GM21447 (cell line): ENCODE data around the gene HOXC10.

ENCODE experiments used
- ATAC-seq: cut with Tn5 transposase; IDR thresholded peaks from one replicate; pipeline ENCODE4 v1.9.1; 2021; ENCODE audit not compliant: unreplicated experiment

Gene HOXC10

GRCh38 chr12:54002278-54002914, 17.4 kb downstream of the HOXC10 start:
- no peak for ATAC-seq

GRCh38 chr12:54002915-54003389, 18.0 kb downstream of the HOXC10 start:
- no peak for ATAC-seq

DNA sequence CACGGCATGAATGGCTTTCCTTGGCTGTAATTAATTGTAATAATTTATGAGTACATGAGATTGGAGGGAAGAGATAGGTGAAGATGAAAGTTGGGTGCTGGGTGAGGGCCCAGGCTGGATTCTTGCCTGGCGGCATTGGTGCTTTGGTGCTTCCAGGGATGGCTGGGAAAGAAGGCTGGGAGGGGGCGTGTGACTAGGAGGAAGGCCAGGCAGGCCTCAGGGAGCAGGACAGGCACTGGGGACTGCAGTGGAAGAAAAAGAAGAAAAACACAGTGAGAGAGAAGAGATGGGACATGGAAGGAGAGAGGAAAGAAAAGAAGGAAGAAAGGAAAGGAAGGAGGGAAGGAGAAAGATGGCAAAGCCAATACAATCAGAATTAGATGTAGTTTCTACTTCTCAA, 18.7 kb downstream of the HOXC10 start:
- no peak for ATAC-seq

DNA sequence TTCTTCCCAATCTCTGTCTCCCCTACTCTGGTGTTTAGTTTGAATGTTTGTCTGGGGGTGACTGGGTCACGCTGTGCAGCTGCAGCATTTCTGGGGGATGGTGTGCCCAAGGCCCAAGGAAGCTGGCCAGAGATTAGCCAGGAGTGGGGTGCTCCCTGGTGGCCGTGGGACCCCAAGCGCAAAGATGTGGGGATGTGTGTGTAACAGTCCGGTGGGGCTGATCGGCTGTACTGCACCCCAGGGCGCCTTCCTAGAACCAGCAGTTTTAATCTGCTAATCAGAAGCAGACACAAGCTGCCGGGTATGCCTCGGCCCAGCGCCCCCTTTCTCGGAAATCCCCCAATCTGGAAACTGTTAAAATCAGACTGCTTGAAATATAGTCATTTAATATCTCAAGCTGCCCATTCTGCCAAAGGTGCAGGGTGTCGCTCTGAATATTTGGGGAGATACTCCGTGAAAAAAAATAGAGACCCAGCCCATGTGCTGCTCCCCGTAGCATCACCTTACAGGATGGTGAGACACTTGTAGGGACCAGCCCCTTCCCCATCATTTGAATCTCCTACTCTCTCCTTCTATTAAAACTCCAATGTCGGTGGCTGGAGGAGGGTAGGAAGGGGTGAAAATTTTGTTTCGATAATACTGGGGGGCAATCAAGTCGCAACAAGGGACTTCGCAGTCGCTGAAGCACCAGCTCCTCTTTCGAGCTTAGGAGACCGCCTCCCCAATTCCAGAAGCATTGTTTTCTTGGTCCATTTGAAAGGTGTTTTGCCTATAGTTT, 19.3 kb downstream of the HOXC10 start:
- ATAC-seq = no peak

GRCh38 chr12:54004841-54005530, 20.0 kb downstream of the HOXC10 start:
- ATAC-seq = no peak

GRCh38 chr12:54005531-54005852, 20.5 kb downstream of the HOXC10 start:
- no peak for ATAC-seq

GRCh38 chr12:54005853-54006558, 21.1 kb downstream of the HOXC10 start:
- ATAC-seq = peak; percentile 60

- ATAC-seq = no peak
Measured at GRCh38 chr12:54006559-54007220, 21.7 kb downstream of the HOXC10 start.

DNA sequence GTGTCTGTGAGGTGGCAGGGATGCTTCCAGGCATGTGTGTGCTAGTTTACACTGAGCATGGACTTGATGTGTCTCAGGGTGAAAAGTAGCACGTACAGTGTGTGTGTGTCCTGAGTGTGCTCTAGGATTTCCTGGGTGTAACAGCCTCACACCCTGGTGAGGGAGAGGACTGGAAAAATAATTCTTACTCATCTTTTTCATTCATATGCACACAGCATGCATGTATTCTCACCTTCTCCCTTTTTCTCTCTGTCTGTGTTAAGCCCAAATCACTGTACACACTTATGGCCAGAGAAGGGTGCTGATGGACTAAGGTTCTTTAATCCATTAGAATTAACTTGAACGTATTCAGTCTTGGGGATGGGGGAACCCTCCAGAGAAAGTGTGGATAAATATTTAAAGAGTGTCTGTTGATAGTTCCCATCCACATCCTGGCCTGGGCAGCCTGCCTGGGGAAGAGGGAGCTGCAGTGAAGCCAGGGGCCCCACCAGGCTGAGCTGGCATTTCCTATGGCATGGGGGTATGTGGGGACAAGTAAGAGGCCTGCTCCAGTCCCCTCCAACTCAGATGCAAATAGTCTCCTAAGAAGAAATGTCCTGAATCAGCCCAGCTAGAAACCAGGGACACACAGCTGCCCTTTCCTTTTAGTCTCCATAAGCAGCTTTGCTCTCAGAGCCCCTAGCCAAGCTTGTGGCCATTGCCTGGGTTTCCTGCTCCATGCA, 22.8 kb downstream of the HOXC10 start:
- no peak for ATAC-seq

DNA sequence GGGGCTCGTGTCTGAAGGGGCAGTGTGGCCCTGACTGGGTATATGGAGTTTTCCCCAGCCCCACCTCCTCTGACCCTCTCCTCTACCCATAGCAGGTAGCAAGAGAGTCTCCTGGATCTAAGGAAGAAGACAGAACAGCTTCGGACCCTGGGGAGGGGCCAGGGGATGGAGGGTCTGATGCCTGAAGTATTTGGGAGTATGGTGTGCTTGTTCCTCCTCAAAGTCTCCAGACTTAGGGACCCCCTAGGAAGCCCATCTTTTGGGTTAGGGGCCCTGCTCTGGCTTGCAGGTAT, 23.3 kb downstream of the HOXC10 start:
- no peak for ATAC-seq

GRCh38 chr12:54009171-54010052, 24.5 kb downstream of the HOXC10 start:
- ATAC-seq = no peak

- no peak for ATAC-seq
Measured at GRCh38 chr12:54010053-54010971, 25.4 kb downstream of the HOXC10 start.

DNA sequence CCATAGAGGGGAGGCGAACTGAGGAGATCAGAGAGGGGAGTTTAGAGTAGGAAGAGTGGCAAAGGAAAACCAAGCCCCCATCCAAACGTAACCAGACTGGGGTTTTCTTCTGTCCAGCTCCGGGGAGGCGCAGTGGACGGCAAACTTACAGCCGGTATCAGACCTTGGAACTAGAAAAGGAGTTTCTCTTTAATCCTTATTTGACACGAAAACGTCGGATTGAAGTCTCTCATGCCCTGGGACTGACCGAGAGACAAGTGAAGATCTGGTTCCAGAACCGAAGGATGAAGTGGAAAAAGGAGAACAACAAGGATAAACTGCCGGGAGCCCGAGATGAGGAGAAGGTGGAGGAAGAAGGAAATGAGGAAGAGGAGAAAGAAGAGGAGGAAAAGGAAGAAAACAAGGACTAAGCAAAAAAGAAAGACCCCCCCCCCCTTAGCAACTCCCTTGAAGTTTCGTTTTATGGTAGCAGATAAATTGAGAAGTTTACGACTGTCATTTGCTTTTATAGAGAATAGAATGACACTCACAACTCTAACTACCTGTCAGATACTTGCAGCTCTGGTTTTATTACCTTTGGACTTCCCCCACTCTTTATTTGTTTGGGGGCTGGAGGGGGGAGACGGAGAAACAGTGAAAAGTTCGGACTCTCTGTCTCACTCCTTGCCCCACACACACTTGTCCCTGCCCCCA, 26.2 kb downstream of the HOXC10 start:
- ATAC-seq = no peak

DNA sequence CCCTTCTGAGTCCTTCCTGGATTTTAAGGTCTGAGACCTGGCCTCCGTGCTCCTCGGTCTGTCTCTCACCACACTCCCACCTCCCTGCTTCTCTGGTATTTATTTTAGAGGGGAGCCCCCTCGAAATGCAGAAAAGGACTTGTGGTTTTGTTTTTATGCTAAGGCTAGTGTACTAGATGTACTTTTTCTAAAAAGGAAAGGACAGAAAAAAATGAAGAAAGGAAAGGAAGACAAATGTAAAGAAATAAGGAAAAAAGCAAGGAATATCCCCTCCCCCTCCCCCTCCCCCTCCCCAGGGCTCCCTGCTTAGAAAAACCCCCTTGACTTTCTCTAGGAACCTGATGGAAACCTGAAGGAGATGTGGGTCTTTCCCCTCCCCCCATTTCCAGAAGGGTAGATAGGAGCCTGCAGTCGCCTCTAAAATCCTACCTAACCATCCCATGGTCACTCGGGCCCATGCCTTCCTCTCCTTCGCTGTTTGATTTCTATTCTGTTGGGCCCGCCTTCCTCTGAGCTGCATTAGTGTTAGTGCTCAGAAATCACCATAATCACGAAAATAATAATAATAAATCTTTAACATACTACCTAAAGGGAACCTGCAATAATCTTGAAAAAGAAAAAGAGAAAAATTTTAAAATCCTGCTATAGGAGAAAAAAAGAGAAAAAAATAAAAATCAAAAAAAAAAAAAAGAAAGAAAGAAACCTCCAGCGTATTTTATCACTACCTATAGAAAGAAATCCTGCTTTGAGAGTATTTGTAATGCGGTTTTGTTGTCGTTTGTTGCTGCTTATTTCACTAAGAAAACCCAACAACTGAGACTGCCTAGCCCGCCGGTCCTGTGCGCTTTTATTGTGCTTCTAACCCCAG, 27.0 kb downstream of the HOXC10 start:
- ATAC-seq = no peak

GRCh38 chr12:54012631-54013409, 27.9 kb downstream of the HOXC10 start:
- ATAC-seq = no peak

DNA sequence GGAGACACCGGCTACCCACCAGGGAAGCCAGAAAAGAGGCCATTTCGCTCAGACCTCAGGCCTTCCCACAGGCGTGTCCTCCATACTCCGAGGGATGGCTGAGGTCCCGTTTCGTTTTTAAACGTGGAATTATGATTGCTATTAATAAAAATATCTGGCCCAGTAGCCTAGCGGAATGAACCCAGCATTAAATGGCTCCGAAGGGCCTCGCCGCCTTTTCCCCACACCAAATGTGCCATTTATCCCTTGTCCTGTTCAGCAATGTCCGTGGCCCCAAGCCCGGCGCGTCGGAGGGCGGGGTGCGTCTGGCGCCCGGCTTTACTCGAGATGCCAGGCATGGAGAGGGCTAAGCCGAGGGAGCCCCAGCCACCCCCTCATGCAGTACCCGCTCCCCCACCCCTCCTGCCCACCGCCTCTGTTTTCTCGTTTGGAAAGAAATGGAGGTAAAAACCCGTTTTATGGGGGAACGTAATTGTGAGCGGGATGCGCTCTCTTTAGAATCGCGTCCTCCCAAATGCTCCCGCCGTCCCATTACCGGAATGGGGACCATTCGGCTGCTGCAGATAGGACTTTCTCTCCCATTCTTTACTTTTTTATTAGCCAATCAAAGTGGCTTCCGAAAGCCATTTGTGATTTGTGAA, 29.6 kb downstream of the HOXC10 start:
- ATAC-seq = no peak
